GM23338 (cell line): ENCODE results near the gene GTF3C6. TPM values are rescaled to one million over a fixed set of nuclear protein-coding genes. Genes with fewer than 3 reads are reported as not detected.

ENCODE experiments used
- ATAC-seq: fragments of 200-7000 bp; cut with Tn5 transposase; 3 replicates; pipeline ENCODE4 v1.9.1; 2020
- DNase-seq: peaks from one replicate; pipeline ENCODE4 v3.0.0-alpha.2; 2015; ENCODE audit warnings: low spot score
- H2AFZ ChIP-seq: fragments of 200-600 bp; sonication (generic); 2 replicates; pipeline ENCODE4 v1.8.0; 2016; ENCODE audit warnings: antibody characterized with exemption, mild to moderate bottlenecking, moderate library complexity
- H3F3A ChIP-seq: fragments of 200-600 bp; sonication (generic); replicated peaks from 2 replicates; pipeline ENCODE4 v1.8.0; 2017; ENCODE audit warnings: antibody characterized with exemption, mixed run types, low read depth
- H3K27ac ChIP-seq: fragments of 200-600 bp; sonication (generic); 2 replicates; pipeline ENCODE4 v1.6.1; 2016; ENCODE audit warnings: low read depth
- H3K27me3 ChIP-seq: fragments of 200-600 bp; sonication (generic); 2 replicates; pipeline ENCODE4 v1.8.0; 2016; ENCODE audit warnings: mild to moderate bottlenecking, mixed run types, moderate library complexity; ENCODE audit not compliant: insufficient read depth
- H3K36me3 ChIP-seq: fragments of 200-600 bp; sonication (generic); 2 replicates; pipeline ENCODE4 v1.8.0; 2016; ENCODE audit warnings: mild to moderate bottlenecking; ENCODE audit not compliant: insufficient read depth
- H3K4me1 ChIP-seq: fragments of 200-600 bp; sonication (generic); 2 replicates; pipeline ENCODE4 v1.8.0; 2016; ENCODE audit warnings: mild to moderate bottlenecking, moderate library complexity; ENCODE audit not compliant: insufficient read depth
- H3K4me2 ChIP-seq: fragments of 200-600 bp; sonication (generic); 2 replicates; pipeline ENCODE4 v1.7.1; 2017; ENCODE audit warnings: mixed run types
- H3K4me3 ChIP-seq: fragments of 200-600 bp; sonication (generic); 2 replicates; pipeline ENCODE4 v1.6.1; 2016; ENCODE audit warnings: mixed run types
- H3K79me2 ChIP-seq: fragments of 200-600 bp; sonication (generic); replicated peaks from 2 replicates; pipeline ENCODE4 v1.8.0; 2017; ENCODE audit warnings: mild to moderate bottlenecking; ENCODE audit not compliant: insufficient read depth
- H3K9me2 ChIP-seq: fragments of 200-600 bp; sonication (generic); 2 replicates; pipeline ENCODE4 v1.8.0; 2017; ENCODE audit not compliant: insufficient read depth
- H4K20me1 ChIP-seq: fragments of 200-600 bp; sonication (generic); replicated peaks from 2 replicates; pipeline ENCODE4 v1.8.0; 2017; ENCODE audit warnings: mild to moderate bottlenecking; ENCODE audit not compliant: insufficient read depth
- H3K27ac Mint-ChIP-seq: 2 replicates; pipeline ENCODE4 v1.8.0; 2020; ENCODE audit warnings: inconsistent platforms, mild to moderate bottlenecking, moderate library complexity, mixed read lengths
- H3K27me3 Mint-ChIP-seq: 3 replicates; pipeline ENCODE4 v1.8.0; 2022; ENCODE audit warnings: low read depth, mild to moderate bottlenecking, moderate library complexity, mixed read lengths, inconsistent platforms; ENCODE audit not compliant: insufficient read depth, poor library complexity
- H3K36me3 Mint-ChIP-seq: 3 replicates; pipeline ENCODE4 v1.8.0; 2021; ENCODE audit warnings: low read depth, mild to moderate bottlenecking, inconsistent platforms, moderate library complexity, mixed read lengths
- H3K4me1 Mint-ChIP-seq: 3 replicates; pipeline ENCODE4 v1.8.0; 2020; ENCODE audit warnings: mild to moderate bottlenecking, inconsistent platforms, mixed read lengths
- H3K4me3 Mint-ChIP-seq: 3 replicates; pipeline ENCODE4 v1.8.0; 2021; ENCODE audit warnings: moderate library complexity, mild to moderate bottlenecking, inconsistent platforms, mixed read lengths
- H3K9me3 Mint-ChIP-seq: 3 replicates; pipeline ENCODE4 v1.8.0; 2020; ENCODE audit warnings: moderate library complexity, mild to moderate bottlenecking, inconsistent platforms, mixed read lengths
- EZH2phosphoT487 ChIP-seq: fragments of 200-600 bp; sonication (generic); IDR thresholded peaks from one replicate; pipeline ENCODE4 v1.8.1; 2018; ENCODE audit warnings: antibody characterized with exemption; ENCODE audit not compliant: unreplicated experiment
- JUNB ChIP-seq: IDR thresholded peaks from one replicate; pipeline ENCODE4 v1.6.1; 2016; ENCODE audit warnings: antibody characterized with exemption; ENCODE audit not compliant: unreplicated experiment
- NANOG ChIP-seq: IDR thresholded peaks from 2 replicates; pipeline ENCODE4 v1.6.1; 2016; ENCODE audit warnings: antibody characterized with exemption, borderline replicate concordance
- POLR2AphosphoS5 ChIP-seq: IDR thresholded peaks from 2 replicates; pipeline ENCODE4 v1.6.1; 2016; ENCODE audit warnings: antibody characterized with exemption, low read depth
- STAT1 ChIP-seq: IDR thresholded peaks from one replicate; pipeline ENCODE4 v1.6.1; 2016; ENCODE audit warnings: antibody characterized with exemption; ENCODE audit not compliant: unreplicated experiment
- ZNF114 ChIP-seq: fragments of 250-450 bp; sonication (Bioruptor Pico); IDR thresholded peaks from 2 replicates; pipeline ENCODE4 v1.5.0; 2020; ENCODE audit warnings: mild to moderate bottlenecking, moderate library complexity
- ZNF331 ChIP-seq: fragments of 250-450 bp; sonication (Bioruptor Pico); IDR thresholded peaks from 2 replicates; pipeline ENCODE4 v1.5.0; 2020; ENCODE audit warnings: low read depth, mild to moderate bottlenecking, moderate library complexity
- polyA plus RNA-seq: library from polyadenylated mRNA; unstranded; fragments of >200 nt; fragmentation: Nextera tagmentation; extraction: Ambion mirVana; gene quantifications from 2 replicates; pipeline ENCODE4 v1.2.1, GENCODE V29; 2016
- total RNA-seq: library from RNA; depleted of rRNA; stranded (reverse); fragments of >200 nt; shearing (Covaris generic); gene quantifications from 2 replicates; pipeline ENCODE4 v1.2.3, GENCODE V29; 2014
- TF ChIP-seq, protein P1 (sequence below): IDR thresholded peaks from one replicate; pipeline ENCODE4 v1.6.1; 2018; ENCODE audit warnings: antibody characterized with exemption; ENCODE audit not compliant: unreplicated experiment
- TF ChIP-seq, protein P2 (sequence below): fragments of 250-450 bp; sonication (Bioruptor Pico); IDR thresholded peaks from 2 replicates; pipeline ENCODE4 v1.5.0; 2020; ENCODE audit warnings: mild to moderate bottlenecking, moderate library complexity

GTF3C6 gene
- total and polyA plus RNA-seq, 2 experiments from 2014 or later, result 41.2 to 245 TPM

DNA sequence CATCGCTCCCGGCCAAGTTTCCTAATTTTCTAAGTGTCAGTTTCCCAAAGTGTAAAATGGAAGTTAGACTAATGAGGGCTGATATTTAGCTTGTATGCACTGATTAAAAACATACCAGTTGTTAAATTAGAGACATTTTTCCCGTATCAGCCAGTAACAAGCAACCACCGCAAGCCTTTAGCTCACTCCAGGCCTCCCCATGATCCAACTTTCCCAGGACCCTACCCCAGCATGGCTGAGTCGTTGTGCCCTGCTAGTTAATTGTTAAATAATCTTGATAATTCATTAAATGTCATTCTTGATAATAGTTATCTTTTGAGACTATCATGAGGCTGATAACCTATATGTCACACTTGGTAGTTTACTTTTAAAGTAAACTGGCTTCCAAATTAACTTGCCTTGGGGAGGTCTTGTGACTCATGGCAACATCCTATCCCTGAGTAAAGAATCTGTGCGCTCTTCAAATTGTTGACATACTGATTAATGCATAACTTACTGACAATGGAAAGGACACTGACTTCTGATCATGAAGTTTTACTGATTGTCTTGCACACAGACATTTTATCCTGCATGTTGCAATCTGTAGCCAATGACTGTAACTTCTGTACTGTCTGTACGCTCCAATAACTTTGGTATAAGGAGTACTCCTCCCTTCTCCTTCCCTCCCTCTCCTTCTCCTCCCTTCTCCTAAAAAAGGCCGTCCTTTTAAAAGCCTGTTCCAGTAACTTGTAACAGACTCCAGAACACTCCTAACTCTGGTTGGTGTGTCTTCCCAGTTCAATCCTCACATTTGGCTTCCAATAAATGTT, 6.3 kb upstream of the GTF3C6 start (continued):
- TF ChIP-seq, protein P1, sequence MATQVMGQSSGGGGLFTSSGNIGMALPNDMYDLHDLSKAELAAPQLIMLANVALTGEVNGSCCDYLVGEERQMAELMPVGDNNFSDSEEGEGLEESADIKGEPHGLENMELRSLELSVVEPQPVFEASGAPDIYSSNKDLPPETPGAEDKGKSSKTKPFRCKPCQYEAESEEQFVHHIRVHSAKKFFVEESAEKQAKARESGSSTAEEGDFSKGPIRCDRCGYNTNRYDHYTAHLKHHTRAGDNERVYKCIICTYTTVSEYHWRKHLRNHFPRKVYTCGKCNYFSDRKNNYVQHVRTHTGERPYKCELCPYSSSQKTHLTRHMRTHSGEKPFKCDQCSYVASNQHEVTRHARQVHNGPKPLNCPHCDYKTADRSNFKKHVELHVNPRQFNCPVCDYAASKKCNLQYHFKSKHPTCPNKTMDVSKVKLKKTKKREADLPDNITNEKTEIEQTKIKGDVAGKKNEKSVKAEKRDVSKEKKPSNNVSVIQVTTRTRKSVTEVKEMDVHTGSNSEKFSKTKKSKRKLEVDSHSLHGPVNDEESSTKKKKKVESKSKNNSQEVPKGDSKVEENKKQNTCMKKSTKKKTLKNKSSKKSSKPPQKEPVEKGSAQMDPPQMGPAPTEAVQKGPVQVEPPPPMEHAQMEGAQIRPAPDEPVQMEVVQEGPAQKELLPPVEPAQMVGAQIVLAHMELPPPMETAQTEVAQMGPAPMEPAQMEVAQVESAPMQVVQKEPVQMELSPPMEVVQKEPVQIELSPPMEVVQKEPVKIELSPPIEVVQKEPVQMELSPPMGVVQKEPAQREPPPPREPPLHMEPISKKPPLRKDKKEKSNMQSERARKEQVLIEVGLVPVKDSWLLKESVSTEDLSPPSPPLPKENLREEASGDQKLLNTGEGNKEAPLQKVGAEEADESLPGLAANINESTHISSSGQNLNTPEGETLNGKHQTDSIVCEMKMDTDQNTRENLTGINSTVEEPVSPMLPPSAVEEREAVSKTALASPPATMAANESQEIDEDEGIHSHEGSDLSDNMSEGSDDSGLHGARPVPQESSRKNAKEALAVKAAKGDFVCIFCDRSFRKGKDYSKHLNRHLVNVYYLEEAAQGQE, result no peak
- no peak for TF ChIP-seq ZNF114

DNA sequence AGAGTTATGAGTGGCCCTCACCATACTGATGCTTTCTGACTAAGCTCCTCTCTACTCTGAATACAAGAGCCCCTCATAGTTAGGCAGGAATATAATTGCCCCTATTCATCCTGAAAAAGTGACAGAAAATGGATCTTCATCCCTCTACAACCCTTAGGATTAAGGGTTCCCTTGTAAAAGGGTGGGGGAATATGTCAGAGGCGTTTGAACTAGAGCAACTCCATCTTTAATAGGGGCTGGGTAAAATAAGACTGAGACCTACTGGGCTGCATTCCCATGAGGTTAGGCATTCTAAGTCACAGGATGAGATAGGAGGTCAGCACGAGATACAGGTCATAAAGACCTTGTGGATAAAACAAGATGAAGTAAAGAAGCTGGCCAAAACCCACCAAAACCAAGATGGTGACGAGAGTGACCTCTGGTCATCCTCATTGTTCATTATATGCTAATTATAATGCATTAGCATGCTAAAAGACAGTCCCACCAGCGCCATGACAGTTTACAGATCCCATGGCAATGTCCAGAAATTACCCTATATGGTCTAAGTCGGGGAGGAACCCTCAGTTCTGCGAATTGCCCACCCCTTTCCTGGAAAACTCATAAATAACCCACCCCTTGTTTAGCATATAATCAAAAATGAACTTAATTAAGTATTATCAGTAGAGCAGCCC, 4.7 kb upstream of the GTF3C6 start:
- no peak overlapping the region for H3K4me2 ChIP-seq
- no peaks in the 10 kb centered on the region for H4K20me1 ChIP-seq
- H3K36me3 ChIP-seq, result no peaks in the 10 kb centered on the region
- H3K27ac ChIP-seq, result no peak overlapping the region
- no peak overlapping the region for H3K4me3 Mint-ChIP-seq
- H3K4me3 ChIP-seq, result no peak overlapping the region
- H3K36me3 Mint-ChIP-seq, result peaks cover 2% of the 10 kb centered on the region; the same call in 2 of the 3 replicates
- no peak overlapping the region for H2AFZ ChIP-seq
- H3K9me3 Mint-ChIP-seq, result no peaks in the 10 kb centered on the region
- H3K27ac Mint-ChIP-seq, result no peak overlapping the region
- no peaks in the 10 kb centered on the region for H3K79me2 ChIP-seq
- H3K4me1 Mint-ChIP-seq, result peaks cover 5% of the 10 kb centered on the region
- H3F3A ChIP-seq, result 0 out of 2 replicates have a peak, but pooled peaks cover 3% of the 10 kb centered on the region
- no peaks in the 10 kb centered on the region for H3K4me1 ChIP-seq
- H3K27me3 Mint-ChIP-seq, result peaks cover 3% of the 10 kb centered on the region
- no peaks in the 10 kb centered on the region for H3K9me2 ChIP-seq
- DNase-seq (no peak), ATAC-seq (no peak)
- H3K27me3 ChIP-seq, result no peaks in the 10 kb centered on the region
- no peak for TF ChIP-seq ZNF114
- TF ChIP-seq STAT1, result no peak
- TF ChIP-seq ZNF331 (CRISPR knock-in tag), result no peak
- TF ChIP-seq EZH2phosphoT487, result no peak
- TF ChIP-seq, protein P2, sequence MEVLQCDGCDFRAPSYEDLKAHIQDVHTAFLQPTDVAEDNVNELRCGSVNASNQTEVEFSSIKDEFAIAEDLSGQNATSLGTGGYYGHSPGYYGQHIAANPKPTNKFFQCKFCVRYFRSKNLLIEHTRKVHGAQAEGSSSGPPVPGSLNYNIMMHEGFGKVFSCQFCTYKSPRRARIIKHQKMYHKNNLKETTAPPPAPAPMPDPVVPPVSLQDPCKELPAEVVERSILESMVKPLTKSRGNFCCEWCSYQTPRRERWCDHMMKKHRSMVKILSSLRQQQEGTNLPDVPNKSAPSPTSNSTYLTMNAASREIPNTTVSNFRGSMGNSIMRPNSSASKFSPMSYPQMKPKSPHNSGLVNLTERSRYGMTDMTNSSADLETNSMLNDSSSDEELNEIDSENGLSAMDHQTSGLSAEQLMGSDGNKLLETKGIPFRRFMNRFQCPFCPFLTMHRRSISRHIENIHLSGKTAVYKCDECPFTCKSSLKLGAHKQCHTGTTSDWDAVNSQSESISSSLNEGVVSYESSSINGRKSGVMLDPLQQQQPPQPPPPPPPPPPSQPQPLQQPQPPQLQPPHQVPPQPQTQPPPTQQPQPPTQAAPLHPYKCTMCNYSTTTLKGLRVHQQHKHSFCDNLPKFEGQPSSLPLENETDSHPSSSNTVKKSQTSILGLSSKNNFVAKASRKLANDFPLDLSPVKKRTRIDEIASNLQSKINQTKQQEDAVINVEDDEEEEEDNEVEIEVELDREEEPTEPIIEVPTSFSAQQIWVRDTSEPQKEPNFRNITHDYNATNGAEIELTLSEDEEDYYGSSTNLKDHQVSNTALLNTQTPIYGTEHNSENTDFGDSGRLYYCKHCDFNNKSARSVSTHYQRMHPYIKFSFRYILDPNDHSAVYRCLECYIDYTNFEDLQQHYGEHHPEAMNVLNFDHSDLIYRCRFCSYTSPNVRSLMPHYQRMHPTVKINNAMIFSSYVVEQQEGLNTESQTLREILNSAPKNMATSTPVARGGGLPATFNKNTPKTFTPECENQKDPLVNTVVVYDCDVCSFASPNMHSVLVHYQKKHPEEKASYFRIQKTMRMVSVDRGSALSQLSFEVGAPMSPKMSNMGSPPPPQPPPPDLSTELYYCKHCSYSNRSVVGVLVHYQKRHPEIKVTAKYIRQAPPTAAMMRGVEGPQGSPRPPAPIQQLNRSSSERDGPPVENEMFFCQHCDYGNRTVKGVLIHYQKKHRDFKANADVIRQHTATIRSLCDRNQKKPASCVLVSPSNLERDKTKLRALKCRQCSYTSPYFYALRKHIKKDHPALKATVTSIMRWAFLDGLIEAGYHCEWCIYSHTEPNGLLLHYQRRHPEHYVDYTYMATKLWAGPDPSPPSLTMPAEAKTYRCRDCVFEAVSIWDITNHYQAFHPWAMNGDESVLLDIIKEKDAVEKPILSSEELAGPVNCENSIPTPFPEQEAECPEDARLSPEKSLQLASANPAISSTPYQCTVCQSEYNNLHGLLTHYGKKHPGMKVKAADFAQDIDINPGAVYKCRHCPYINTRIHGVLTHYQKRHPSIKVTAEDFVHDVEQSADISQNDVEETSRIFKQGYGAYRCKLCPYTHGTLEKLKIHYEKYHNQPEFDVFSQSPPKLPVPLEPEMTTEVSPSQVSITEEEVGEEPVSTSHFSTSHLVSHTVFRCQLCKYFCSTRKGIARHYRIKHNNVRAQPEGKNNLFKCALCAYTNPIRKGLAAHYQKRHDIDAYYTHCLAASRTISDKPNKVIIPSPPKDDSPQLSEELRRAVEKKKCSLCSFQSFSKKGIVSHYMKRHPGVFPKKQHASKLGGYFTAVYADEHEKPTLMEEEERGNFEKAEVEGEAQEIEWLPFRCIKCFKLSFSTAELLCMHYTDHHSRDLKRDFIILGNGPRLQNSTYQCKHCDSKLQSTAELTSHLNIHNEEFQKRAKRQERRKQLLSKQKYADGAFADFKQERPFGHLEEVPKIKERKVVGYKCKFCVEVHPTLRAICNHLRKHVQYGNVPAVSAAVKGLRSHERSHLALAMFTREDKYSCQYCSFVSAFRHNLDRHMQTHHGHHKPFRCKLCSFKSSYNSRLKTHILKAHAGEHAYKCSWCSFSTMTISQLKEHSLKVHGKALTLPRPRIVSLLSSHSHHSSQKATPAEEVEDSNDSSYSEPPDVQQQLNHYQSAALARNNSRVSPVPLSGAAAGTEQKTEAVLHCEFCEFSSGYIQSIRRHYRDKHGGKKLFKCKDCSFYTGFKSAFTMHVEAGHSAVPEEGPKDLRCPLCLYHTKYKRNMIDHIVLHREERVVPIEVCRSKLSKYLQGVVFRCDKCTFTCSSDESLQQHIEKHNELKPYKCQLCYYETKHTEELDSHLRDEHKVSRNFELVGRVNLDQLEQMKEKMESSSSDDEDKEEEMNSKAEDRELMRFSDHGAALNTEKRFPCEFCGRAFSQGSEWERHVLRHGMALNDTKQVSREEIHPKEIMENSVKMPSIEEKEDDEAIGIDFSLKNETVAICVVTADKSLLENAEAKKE (CRISPR knock-in tag), result no peak
- TF ChIP-seq POLR2AphosphoS5, result no peak
- TF ChIP-seq, protein P1, result no peak
- no peak for TF ChIP-seq JUNB
- TF ChIP-seq NANOG, result no peak
